Muscle layer of colon (tissue), 2 donors: Measurements from ENCODE around the gene CHRD.
"Not testable (repeated sequence)": the region's sequence is repeated elsewhere in the genome, so short reads cannot be mapped to it uniquely, and the experiment has no call there.

ENCODE experiments used
- H3K27ac ChIP-seq: one replicate; pipeline ENCODE4 v1.7.0; 2013; ENCODE audit warnings: low read depth, mild to moderate bottlenecking, low read length, moderate library complexity
- H3K27me3 ChIP-seq, 2 donors: one replicate each; pipeline ENCODE4 v1.7.0; 2013; ENCODE audit warnings: low read length in 2 of 2, mild to moderate bottlenecking in 2 of 2; ENCODE audit not compliant: insufficient read depth in 2 of 2, control insufficient read depth in 1 of 2
- H3K36me3 ChIP-seq: one replicate; pipeline ENCODE4 v1.7.0; 2013; ENCODE audit warnings: mild to moderate bottlenecking, low read length; ENCODE audit not compliant: insufficient read depth
- H3K4me1 ChIP-seq: one replicate; pipeline ENCODE4 v1.7.0; 2013; ENCODE audit warnings: mild to moderate bottlenecking, low read length; ENCODE audit not compliant: insufficient read depth
- H3K4me3 ChIP-seq, 2 donors: one replicate each; pipeline ENCODE4 v1.7.0; 2013; ENCODE audit warnings: low read length in 2 of 2, low read depth in 1 of 2, mild to moderate bottlenecking in 1 of 2, moderate library complexity in 1 of 2
- H3K9ac ChIP-seq: one replicate; pipeline ENCODE4 v1.7.0; 2013; ENCODE audit warnings: low read length
- H3K9me3 ChIP-seq: one replicate; pipeline ENCODE4 v1.7.0; 2013; ENCODE audit warnings: mild to moderate bottlenecking, low read length
- donor health status: abdominal sarcoma.
- donor health status: Adenocarcinoma of cecum.

Gene CHRD

GRCh38 chr3:184419171-184419570 lies 39.3 kb downstream of the CHRD start:
- Histone ChIP-seq H3K9ac (no peak overlapping the region), H3K4me3 (no peak overlapping the region), H3K27ac (no peak overlapping the region), H3K27me3 (no peaks in the 10 kb centered on the region), H3K4me1 (no peaks in the 10 kb centered on the region), H3K36me3 (no peaks in the 10 kb centered on the region), H3K9me3 (no peaks in the 10 kb centered on the region)

GRCh38 chr3:184423561-184423960 lies 43.7 kb downstream of the CHRD start:
- H3K36me3 ChIP-seq, result no peaks in the 10 kb centered on the region
- H3K27ac ChIP-seq, result no peak overlapping the region
- no peaks in the 10 kb centered on the region for H3K9me3 ChIP-seq
- no peaks in the 10 kb centered on the region for H3K27me3 ChIP-seq
- H3K9ac ChIP-seq, result no peak overlapping the region
- H3K4me3 ChIP-seq, result no peak overlapping the region
- no peaks in the 10 kb centered on the region for H3K4me1 ChIP-seq

DNA sequence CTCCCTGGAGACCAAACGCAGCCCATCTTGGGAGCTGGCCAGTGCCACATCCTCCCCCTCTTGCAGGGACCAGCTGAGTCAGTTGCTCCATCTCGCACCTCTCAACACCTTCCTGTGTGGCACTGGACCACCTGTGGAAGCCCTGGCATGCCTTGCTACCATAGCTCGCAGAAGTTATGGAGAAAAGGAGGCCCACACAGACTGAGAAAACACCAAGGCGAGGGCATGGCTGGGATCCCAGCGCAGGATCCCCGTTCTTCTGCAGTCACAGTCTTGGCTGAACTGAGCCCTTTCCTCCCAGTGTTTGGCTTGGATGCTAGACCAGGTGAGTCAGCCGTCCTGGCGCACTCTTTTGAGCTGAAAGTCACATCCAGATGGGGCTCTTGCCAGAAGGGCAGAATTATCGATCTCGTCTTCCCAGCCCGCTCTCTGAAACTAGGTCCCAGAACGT lies 46.9 kb downstream of the CHRD start:
- H3K9ac ChIP-seq, result no peak overlapping the region
- no peaks in the 10 kb centered on the region for H3K9me3 ChIP-seq
- H3K36me3 ChIP-seq, result no peaks in the 10 kb centered on the region
- no peak overlapping the region for H3K27ac ChIP-seq
- H3K4me3 ChIP-seq, result no peak overlapping the region
- H3K4me1 ChIP-seq, result no peaks in the 10 kb centered on the region
- H3K27me3 ChIP-seq, result no peaks in the 10 kb centered on the region

DNA sequence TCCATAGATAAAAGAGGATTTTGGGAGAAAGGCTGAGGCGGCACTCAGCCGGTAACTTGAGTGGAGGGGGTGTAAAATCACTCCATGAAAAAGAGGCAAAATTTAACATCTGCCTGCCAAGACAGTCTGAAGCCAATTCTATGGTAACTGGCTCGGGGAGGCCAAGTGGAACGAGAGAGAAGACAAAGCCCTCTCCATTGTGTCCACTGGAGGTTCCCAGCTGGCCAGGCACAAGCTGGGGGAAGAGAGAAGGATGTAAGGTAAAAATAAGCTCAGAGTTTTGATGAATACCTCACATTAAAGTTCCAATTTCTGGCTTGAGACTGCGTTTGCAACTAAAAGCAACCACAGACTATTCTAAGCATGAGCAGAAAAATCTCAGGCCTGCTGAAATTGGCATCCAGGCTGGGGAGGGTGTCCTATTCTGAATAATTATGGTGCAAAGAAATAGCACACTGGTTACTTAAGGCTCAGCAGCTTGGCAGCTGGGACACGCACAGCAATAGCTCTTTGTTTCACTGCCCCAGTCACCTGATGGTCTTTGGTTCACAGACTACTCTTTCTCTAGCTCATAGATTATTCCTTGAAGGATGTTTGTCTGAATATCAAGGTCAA lies 48.8 kb downstream of the CHRD start:
- Histone ChIP-seq H3K36me3 (no peaks in the 10 kb centered on the region), H3K27ac (no peak overlapping the region), H3K4me1 (no peaks in the 10 kb centered on the region), H3K9ac (no peak overlapping the region), H3K9me3 (no peaks in the 10 kb centered on the region), H3K4me3 (no peak overlapping the region), H3K27me3 (no peaks in the 10 kb centered on the region)

GRCh38 chr3:184429786-184430185 lies 49.9 kb downstream of the CHRD start:
- no peak overlapping the region for H3K27ac ChIP-seq

DNA sequence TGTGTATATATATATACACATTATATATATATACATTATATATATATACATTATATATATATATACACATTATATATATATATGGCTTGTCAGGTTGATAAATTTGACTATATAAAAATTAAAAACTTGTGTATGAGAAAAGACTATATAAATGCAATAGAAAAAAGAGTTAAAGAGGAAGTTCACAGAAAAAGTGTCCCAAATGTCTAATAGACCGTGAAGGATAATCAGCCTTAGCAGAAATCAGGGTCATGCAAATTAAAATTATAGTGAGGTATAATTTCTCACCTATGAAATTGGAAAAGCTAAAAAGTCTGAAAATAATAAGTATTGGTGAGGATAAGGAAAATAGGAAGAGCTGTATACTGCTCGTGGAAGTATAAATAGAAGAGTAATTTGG lies 51.1 kb downstream of the CHRD start:
- Histone ChIP-seq H3K4me1 (no peaks in the 10 kb centered on the region), H3K4me3 (no peak overlapping the region), H3K9me3 (no peaks in the 10 kb centered on the region), H3K36me3 (no peaks in the 10 kb centered on the region), H3K27me3 (no peaks in the 10 kb centered on the region), H3K27ac (no peak overlapping the region), H3K9ac (no peak overlapping the region)

More at GRCh38 chr3:184429786-184430185, 49.9 kb downstream of the CHRD start:
- Histone ChIP-seq H3K9me3 (no peaks in the 10 kb centered on the region), H3K4me3 (no peak overlapping the region), H3K4me1 (no peaks in the 10 kb centered on the region), H3K9ac (no peak overlapping the region), H3K27me3 (no peaks in the 10 kb centered on the region), H3K36me3 (no peaks in the 10 kb centered on the region)

GRCh38 chr3:184433178-184433577 lies 53.3 kb downstream of the CHRD start:
- H3K27me3 ChIP-seq, H3K9ac ChIP-seq, H3K4me1 ChIP-seq, H3K9me3 ChIP-seq, H3K36me3 ChIP-seq, H3K27ac ChIP-seq, H3K4me3 ChIP-seq: not testable (repeated sequence)

- H3K27me3 ChIP-seq, result no peaks in the 10 kb centered on the region
- H3K9me3 ChIP-seq, result no peaks in the 10 kb centered on the region
- H3K4me1 ChIP-seq, result no peaks in the 10 kb centered on the region
- no peaks in the 10 kb centered on the region for H3K36me3 ChIP-seq
- no peak overlapping the region for H3K9ac ChIP-seq
- no peak overlapping the region for H3K4me3 ChIP-seq
- H3K27ac ChIP-seq, result no peak overlapping the region
Measured at GRCh38 chr3:184439096-184439495, 59.2 kb downstream of the CHRD start.
